Skeletal muscle tissue (tissue), 4 donors: ENCODE measurements around the gene WDR11. TPM values are rescaled to one million over a fixed set of nuclear protein-coding genes. Genes with fewer than 3 reads are reported as not detected.

Source experiments
- H3K27ac ChIP-seq: one replicate; pipeline ENCODE4 v1.7.0; 2013; ENCODE audit warnings: mild to moderate bottlenecking, low read depth, low read length, inconsistent platforms
- H3K27me3 ChIP-seq, 3 donors: one replicate each; pipeline ENCODE4 v1.7.0; 2013; ENCODE audit warnings: low read length in 3 of 3; ENCODE audit not compliant: control insufficient read depth in 3 of 3, insufficient read depth in 3 of 3
- H3K36me3 ChIP-seq, 3 donors: one replicate each; pipeline ENCODE4 v1.7.0; 2013; ENCODE audit warnings: low read length in 3 of 3; ENCODE audit not compliant: control insufficient read depth in 3 of 3, insufficient read depth in 3 of 3
- H3K4me1 ChIP-seq, 3 donors: one replicate each; pipeline ENCODE4 v1.7.0; 2013; ENCODE audit warnings: low read length in 3 of 3, mild to moderate bottlenecking in 3 of 3; ENCODE audit not compliant: control insufficient read depth in 3 of 3, insufficient read depth in 3 of 3
- H3K4me3 ChIP-seq, 3 donors: one replicate each; pipeline ENCODE4 v1.7.0; 2013; ENCODE audit warnings: low read length in 3 of 3
- H3K9ac ChIP-seq, 3 donors: one replicate each; pipeline ENCODE4 v1.7.0; 2013; ENCODE audit warnings: low read length in 3 of 3, mild to moderate bottlenecking in 3 of 3, moderate library complexity in 2 of 3, low read depth in 1 of 3
- H3K9me3 ChIP-seq, 3 donors: one replicate each; pipeline ENCODE4 v1.7.0; 2013; ENCODE audit warnings: low read length in 3 of 3; ENCODE audit not compliant: control insufficient read depth in 3 of 3
- total RNA-seq: library from RNA; depleted of rRNA; stranded (reverse); fragments of >200 nt; gene quantifications from one replicate; pipeline ENCODE4 v1.2.3, GENCODE V29; 2014
- donor health status: Osteomylitis.

Gene WDR11
- total RNA-seq, 1 donor from 2014 or later = 37.6 TPM

DNA sequence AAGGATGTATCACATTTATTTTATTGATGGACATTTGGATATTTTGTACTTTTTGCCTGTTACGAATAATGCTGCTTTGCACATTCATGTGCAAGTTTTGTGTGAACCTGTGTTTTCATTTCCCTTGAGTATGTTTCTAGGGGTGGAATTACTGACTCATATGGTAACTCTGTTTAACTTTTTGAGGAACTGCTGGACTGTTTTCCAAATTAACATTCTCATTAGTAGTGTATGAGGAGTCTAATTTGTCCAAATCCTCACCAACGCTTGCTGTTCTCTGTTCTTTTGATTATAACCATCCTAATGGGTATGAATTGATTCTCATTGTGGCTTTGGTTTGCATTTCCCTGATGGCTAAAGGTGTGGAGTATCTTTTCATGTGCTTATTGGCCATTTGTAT lies 3.2 kb downstream of the WDR11 start:
- Histone ChIP-seq H3K36me3 (peaks cover 4 to 19% (median 13%) of the 10 kb centered on the region in 3 donors), H3K27ac (no peak overlapping the region), H3K4me3 (no peak overlapping the region), H3K27me3 (no peaks in the 10 kb centered on the region), H3K9ac (no peak overlapping the region), H3K9me3 (peaks cover 0 to 3% (median 0%) of the 10 kb centered on the region in 3 donors), H3K4me1 (peaks cover 8 to 19% (median 13%) of the 10 kb centered on the region in 3 donors)

DNA sequence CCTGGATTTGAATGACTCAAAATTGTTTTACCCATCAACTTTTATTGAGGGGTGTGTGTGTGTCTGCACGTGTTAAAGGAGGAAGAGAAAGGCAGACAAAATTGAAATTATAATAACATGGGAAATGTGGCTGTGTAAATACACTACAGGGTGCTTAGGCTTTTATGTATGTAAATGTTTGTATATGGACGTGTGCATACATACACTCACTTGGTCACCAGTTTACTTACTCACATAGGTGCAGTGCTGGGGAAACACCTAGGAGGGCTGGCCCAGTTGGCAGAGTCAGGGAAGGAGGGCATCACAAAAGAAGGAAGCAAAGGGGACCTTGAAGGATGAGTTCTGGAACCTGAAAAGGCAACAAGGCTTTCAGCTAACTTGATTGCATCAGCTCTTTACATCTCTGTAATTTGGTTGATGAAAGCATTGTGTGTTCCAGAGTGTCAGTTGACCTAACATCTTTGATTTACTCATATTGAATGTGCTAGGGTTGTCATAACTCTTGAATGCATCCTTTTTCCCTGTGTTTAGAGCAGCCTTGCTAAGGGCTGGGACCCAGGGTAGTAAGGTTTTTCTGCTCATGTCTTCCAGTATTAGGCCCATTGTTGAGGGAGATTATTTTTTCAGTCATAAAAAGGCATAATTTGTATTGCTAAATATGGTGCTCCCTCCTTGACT lies 10.2 kb downstream of the WDR11 start:
- Histone ChIP-seq H3K9me3 (no peaks in the 10 kb centered on the region), H3K27me3 (no peaks in the 10 kb centered on the region), H3K36me3 (peaks cover 16 to 35% (median 29%) of the 10 kb centered on the region in 3 donors), H3K4me3 (no peak overlapping the region), H3K9ac (no peak overlapping the region), H3K27ac (no peak overlapping the region), H3K4me1 (no peaks in the 10 kb centered on the region)

DNA sequence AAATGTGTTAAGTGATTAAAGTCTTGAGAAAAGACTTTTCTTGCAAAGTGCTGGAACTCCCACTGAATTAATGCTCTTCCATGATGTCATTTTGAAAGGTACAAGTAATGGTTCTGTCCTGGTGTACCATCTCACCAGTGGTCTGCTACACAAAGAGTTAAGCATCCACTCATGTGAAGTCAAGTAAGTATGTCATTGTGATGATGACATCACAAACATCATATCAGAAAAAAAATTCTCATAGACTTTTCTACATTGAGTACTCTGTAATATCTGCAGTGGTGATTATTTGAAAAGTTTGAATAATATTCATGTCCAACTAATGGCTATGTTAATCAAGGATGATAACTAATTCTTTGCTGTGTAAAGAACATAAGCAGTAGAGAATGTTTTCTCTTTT lies 22.6 kb downstream of the WDR11 start:
- Histone ChIP-seq H3K27ac (no peak overlapping the region), H3K9me3 (no peaks in the 10 kb centered on the region), H3K4me3 (no peak overlapping the region), H3K4me1 (no peaks in the 10 kb centered on the region), H3K36me3 (peaks cover 13 to 39% (median 30%) of the 10 kb centered on the region in 3 donors), H3K9ac (no peak overlapping the region), H3K27me3 (no peaks in the 10 kb centered on the region)

DNA sequence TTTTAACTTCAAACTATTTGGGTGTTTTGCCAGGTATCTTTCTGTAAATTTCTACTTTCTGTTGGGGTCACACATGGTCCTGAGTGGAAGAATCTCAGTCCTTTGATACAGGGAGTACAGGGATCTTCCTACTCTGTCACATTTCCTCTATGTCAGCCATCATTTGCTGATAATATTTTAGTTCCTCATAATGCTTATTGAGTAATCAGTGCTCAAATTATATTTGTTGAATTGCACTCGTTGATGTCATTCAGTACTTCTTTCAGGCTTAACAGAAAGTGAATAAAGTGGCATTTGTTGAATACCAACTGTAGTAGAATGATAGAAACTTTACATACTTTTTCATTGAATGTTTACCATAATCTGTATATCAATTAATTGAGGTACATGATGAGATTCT lies 31.9 kb downstream of the WDR11 start:
- H3K36me3 ChIP-seq = peaks cover 10 to 35% (median 21%) of the 10 kb centered on the region in 3 donors
- no peaks in the 10 kb centered on the region for H3K4me1 ChIP-seq
- no peak overlapping the region for H3K4me3 ChIP-seq
- H3K27me3 ChIP-seq = no peaks in the 10 kb centered on the region
- no peak overlapping the region for H3K9ac ChIP-seq
- no peak overlapping the region for H3K27ac ChIP-seq
- no peaks in the 10 kb centered on the region for H3K9me3 ChIP-seq

DNA sequence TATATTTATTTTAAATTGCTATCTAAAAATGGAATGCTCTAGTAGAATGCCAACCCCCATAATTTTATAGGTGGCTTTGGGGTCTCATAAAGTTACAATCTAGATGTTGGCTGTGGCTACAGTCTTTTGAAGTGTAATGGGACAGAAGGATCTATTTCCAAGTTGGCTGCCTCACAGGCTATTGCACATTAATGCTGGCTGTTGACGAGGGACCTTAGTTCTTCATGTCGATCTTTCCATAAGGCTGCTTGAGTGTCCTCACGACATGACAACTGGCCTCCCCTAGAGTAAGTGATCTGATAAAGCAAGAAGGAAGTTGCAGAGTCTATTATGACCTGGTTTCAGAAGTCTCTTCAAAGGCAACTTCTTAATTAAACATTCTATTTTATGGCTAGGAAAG lies 36.3 kb downstream of the WDR11 start:
- Histone ChIP-seq H3K9me3 (no peaks in the 10 kb centered on the region), H3K27me3 (no peaks in the 10 kb centered on the region), H3K4me3 (no peak overlapping the region), H3K27ac (no peak overlapping the region), H3K9ac (no peak overlapping the region), H3K36me3 (peaks cover 23 to 36% (median 30%) of the 10 kb centered on the region in 3 donors), H3K4me1 (no peaks in the 10 kb centered on the region)

DNA sequence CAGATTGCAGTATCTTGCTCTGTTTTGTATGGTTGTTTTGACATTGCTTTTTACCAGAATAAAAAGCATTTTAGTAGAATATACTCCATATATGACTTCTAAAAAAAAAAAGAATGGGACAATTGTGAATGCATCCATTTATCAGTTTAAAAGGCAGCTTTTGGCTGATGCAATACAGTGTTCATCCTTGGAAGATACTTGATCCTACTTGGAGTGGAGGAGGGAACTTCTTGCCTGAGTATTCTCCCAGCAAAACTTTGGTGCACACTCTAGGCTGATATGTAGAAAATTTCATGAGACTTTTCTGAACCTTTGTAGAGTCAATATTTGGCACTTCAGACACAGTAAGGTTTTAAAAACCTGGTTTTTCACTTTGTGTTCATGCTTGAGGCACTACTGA lies 40.2 kb downstream of the WDR11 start:
- H3K4me1 ChIP-seq = no peaks in the 10 kb centered on the region
- H3K9me3 ChIP-seq = no peaks in the 10 kb centered on the region
- H3K36me3 ChIP-seq = peaks cover 14 to 32% (median 22%) of the 10 kb centered on the region in 3 donors
- no peak overlapping the region for H3K4me3 ChIP-seq
- no peak overlapping the region for H3K9ac ChIP-seq
- no peak overlapping the region for H3K27ac ChIP-seq
- H3K27me3 ChIP-seq = no peaks in the 10 kb centered on the region

DNA sequence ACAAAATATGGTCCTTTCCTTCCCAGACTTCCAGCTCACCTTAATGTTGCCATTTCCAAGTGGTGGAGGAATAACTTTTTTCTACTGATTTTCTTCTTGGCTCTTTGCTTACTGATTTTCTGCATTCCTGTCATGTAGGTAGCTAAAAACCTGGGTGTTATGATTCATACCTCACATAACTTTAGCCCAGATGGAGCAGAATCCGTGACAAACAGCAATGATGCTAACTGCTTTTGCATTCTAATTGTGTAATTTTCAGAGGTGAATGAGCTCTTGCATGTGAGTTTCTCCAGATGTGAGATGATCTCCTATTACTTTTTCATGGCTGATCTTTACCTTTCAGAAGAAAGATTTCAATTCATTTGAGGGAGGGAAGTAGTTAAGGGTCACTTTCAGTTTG lies 43.4 kb downstream of the WDR11 start:
- no peak overlapping the region for H3K4me3 ChIP-seq
- H3K9ac ChIP-seq = no peak overlapping the region
- H3K27me3 ChIP-seq = no peaks in the 10 kb centered on the region
- H3K27ac ChIP-seq = no peak overlapping the region
- H3K36me3 ChIP-seq = peaks cover 10 to 26% (median 12%) of the 10 kb centered on the region in 3 donors
- H3K4me1 ChIP-seq = no peaks in the 10 kb centered on the region
- H3K9me3 ChIP-seq = no peaks in the 10 kb centered on the region

DNA sequence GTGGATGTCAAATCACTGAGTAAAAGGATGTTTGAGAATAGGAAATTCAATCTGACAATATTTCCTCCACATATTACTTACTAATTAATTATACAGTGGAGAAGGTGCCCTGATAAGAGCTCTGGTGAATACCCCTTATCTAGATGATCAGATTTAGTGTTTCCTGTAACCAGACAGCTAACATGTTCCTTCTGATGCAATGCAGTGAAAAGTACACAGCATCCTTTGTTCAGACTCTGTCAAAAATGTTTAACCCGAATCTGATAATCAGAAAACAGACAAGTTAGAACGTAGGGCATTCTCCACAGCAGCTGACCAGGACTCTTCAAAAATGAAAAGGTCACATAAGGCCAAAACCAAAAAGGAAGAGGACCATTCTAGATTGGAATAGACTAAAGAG lies 46.2 kb downstream of the WDR11 start:
- no peaks in the 10 kb centered on the region for H3K27me3 ChIP-seq
- H3K27ac ChIP-seq = no peak overlapping the region
- peaks cover 16 to 25% (median 24%) of the 10 kb centered on the region in 3 donors for H3K36me3 ChIP-seq
- no peaks in the 10 kb centered on the region for H3K4me1 ChIP-seq
- H3K9me3 ChIP-seq = no peaks in the 10 kb centered on the region
- H3K9ac ChIP-seq = no peak overlapping the region
- no peak overlapping the region for H3K4me3 ChIP-seq

DNA sequence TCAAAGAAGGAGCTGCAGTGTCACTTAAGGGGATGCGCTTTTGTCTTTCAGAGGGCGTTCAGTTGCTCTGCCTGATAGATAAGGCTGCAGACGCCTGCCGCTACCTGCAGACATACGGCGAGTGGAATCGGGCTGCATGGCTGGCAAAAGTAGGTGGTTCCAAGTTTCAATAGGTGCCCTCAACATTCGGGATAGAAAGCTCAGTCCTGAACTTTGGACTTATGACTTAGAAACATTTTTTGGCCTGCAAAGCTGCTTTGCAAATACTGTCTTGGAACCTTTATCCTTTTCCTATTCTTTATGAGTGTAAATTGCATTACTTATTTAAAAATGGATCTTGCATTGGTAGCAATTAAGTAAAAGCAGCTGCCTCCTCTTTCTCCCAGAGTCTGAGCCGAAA lies 54.1 kb downstream of the WDR11 start:
- no peak overlapping the region for H3K27ac ChIP-seq
- peaks cover 0 to 2% (median 2%) of the 10 kb centered on the region in 3 donors for H3K9me3 ChIP-seq
- no peak overlapping the region for H3K9ac ChIP-seq
- no peak overlapping the region for H3K4me3 ChIP-seq
- H3K36me3 ChIP-seq = peaks cover 73 to 83% (median 82%) of the 10 kb centered on the region in 3 donors
- H3K27me3 ChIP-seq = no peaks in the 10 kb centered on the region
- no peaks in the 10 kb centered on the region for H3K4me1 ChIP-seq

DNA sequence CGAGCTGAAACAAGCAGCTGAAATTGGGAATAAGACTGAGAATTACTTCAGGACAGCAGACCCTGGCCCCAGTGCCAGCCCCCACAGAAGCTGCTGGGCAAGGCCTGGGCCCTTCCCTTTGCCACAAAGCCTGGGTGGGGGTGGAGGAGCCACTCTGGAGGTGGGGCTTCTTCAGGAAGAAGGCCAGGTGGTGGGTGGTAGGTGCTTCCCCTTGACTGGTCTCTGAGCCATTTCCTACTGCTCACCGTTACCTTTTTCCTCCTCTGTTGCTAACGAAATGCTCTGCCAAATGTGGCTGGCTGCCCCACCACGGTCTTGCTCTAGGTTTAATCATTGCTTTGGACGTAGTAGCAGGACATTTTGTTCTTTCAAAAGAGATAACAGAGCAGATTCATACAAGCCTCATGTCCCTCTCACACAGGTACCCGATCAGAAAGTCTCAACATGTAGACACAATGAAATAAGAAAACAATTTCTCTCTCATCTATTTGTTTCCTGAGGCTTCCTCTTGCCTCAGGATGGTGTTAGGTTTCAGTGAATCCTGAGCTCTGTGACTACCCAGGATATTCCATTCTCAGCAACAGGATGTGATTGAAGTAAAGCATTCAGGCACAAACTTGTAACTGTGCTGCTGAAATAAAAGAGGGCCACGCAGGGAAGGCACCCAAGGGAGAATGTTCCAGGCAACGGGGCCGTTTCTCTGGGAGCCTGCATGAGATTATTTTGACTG lies 66.5 kb downstream of the WDR11 start:
- H3K27ac ChIP-seq = no peak overlapping the region
- H3K27me3 ChIP-seq = no peaks in the 10 kb centered on the region
- no peaks in the 10 kb centered on the region for H3K4me1 ChIP-seq
- no peak overlapping the region for H3K4me3 ChIP-seq
- peaks cover 0 to 2% (median 0%) of the 10 kb centered on the region in 3 donors for H3K9me3 ChIP-seq
- no peaks in the 10 kb centered on the region for H3K36me3 ChIP-seq
- H3K9ac ChIP-seq = no peak overlapping the region
